Muscle layer of duodenum (tissue), 2 donors: Measurements from ENCODE around the gene BTBD7.
"Not testable (repeated sequence)": the region's sequence is repeated elsewhere in the genome, so short reads cannot be mapped to it uniquely, and the experiment has no call there.

Source experiments
- H3K27ac ChIP-seq: one replicate; pipeline ENCODE4 v1.7.0; 2013; ENCODE audit warnings: mild to moderate bottlenecking, low read length
- H3K27me3 ChIP-seq: one replicate; pipeline ENCODE4 v1.7.0; 2013; ENCODE audit warnings: low read depth, mild to moderate bottlenecking, control low read depth, low read length
- H3K36me3 ChIP-seq, 2 donors: one replicate each; pipeline ENCODE4 v1.7.0; 2013; ENCODE audit warnings: low read length in 2 of 2, control low read depth in 1 of 2, mild to moderate bottlenecking in 1 of 2; ENCODE audit not compliant: insufficient read depth in 2 of 2, control insufficient read depth in 1 of 2
- H3K4me1 ChIP-seq, 2 donors: one replicate each; pipeline ENCODE4 v1.7.0; 2013; ENCODE audit warnings: low read length in 2 of 2, mild to moderate bottlenecking in 2 of 2, control low read depth in 1 of 2, moderate library complexity in 1 of 2; ENCODE audit not compliant: insufficient read depth in 2 of 2, control insufficient read depth in 1 of 2
- H3K4me3 ChIP-seq, 2 donors: one replicate each; pipeline ENCODE4 v1.7.0; 2013; ENCODE audit warnings: low read length in 2 of 2, low read depth in 1 of 2, mild to moderate bottlenecking in 1 of 2
- H3K9me3 ChIP-seq, 2 donors: one replicate each; pipeline ENCODE4 v1.7.0; 2013; ENCODE audit warnings: low read length in 2 of 2, control low read depth in 1 of 2, mild to moderate bottlenecking in 1 of 2; ENCODE audit not compliant: control insufficient read depth in 1 of 2
- donor health status: healthy.

Gene BTBD7

DNA sequence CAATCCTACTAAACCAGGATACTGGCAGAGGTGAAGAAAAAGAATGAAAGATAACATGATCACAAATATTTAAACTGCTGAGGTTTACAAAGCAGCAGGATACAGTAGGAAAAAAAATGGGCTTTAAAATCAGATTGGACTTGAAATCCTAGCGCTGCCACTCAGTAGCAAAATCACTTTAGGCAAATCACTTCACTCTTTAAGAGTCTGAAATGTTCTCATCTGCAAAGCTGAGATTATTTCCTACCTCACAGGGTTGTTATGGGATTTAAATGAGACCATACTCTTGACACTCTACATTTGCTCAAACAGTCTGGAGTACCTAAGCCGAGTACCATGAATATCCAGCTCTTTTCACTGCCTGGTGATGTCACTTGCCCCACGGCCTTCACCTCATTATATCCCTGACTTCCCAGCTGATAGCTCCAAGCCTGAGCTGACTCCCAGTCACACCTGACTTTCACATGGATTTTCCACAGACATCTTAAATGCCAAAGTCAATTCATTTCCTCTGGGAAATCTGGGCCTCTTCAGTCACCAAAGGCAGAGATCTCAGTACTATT is 65.6 kb downstream of the BTBD7 start:
- Histone ChIP-seq H3K9me3 (no peaks in the 10 kb centered on the region), H3K36me3 (peaks cover 7 to 16% of the 10 kb centered on the region in 2 donors), H3K4me1 (no peaks in the 10 kb centered on the region), H3K4me3 (no peak overlapping the region), H3K27ac (no peak overlapping the region), H3K27me3 (no peaks in the 10 kb centered on the region)

DNA sequence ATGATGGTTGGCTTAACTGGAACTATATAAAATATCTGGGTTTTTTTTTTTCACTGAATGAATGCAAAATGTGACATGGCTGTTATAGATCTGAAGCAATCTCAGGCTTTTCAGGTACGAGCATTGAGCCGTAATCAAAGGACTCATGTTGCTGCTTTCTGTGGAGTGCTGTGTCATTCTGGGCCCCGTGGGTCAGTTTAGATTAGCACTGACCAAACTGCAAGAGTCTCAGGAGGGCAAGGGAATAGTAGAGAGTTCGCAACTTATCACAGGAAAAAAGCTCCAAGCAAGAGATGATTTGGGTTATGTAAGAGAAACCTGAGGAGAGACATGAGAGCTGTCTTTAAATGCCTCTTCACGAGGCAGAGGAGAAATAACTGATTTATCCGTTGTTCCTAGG is 66.7 kb downstream of the BTBD7 start:
- Histone ChIP-seq H3K36me3 (peaks cover 7 to 20% of the 10 kb centered on the region in 2 donors), H3K27me3 (no peaks in the 10 kb centered on the region), H3K4me3 (no peak overlapping the region), H3K9me3 (no peaks in the 10 kb centered on the region), H3K4me1 (no peaks in the 10 kb centered on the region), H3K27ac (no peak overlapping the region)

DNA sequence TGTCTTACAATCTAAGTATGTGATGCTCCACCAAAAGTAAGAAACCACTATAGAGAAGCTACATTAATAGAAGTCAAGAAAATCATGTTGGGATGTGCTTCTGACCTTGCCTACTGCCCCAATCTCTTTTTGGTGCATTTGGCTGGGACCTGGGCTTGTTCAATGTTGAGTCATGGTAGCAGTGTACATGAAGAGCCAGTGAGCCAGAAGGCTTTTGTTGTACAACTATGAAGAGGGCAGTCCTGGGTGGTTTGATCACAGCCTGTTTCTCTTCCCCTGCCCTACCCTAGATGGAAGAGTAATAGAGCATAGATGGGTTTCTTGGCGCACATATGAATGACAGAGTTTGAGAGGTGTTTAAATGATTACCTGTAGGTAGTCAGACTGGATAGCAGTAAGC is 69.4 kb downstream of the BTBD7 start:
- Histone ChIP-seq H3K9me3 (no peaks in the 10 kb centered on the region), H3K27ac (no peak overlapping the region), H3K4me1 (no peaks in the 10 kb centered on the region), H3K36me3 (peaks cover 7 to 20% of the 10 kb centered on the region in 2 donors), H3K27me3 (no peaks in the 10 kb centered on the region), H3K4me3 (no peak overlapping the region)

DNA sequence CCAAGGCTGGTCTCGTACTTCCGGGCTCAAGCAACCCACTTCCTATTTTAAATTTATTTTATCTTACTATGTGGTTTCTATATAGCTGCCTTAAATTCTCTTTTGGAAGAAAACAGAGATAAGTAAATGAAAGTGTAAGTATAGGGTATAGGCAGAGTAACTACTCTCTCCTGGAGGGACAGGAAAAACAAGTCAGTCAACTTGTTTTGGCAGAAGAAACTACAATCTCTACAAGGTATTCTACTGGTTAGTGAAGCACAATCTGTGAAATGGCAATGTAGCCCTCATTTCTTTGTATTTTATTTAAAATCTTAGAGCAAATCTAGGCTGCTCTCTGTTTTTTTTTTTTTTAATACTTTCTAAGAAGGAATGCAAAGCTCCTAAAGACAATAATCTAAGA is 70.4 kb downstream of the BTBD7 start:
- Histone ChIP-seq H3K9me3 (no peaks in the 10 kb centered on the region), H3K36me3 (peaks cover 7 to 20% of the 10 kb centered on the region in 2 donors), H3K27me3 (no peaks in the 10 kb centered on the region), H3K27ac (no peak overlapping the region), H3K4me3 (no peak overlapping the region), H3K4me1 (no peaks in the 10 kb centered on the region)

DNA sequence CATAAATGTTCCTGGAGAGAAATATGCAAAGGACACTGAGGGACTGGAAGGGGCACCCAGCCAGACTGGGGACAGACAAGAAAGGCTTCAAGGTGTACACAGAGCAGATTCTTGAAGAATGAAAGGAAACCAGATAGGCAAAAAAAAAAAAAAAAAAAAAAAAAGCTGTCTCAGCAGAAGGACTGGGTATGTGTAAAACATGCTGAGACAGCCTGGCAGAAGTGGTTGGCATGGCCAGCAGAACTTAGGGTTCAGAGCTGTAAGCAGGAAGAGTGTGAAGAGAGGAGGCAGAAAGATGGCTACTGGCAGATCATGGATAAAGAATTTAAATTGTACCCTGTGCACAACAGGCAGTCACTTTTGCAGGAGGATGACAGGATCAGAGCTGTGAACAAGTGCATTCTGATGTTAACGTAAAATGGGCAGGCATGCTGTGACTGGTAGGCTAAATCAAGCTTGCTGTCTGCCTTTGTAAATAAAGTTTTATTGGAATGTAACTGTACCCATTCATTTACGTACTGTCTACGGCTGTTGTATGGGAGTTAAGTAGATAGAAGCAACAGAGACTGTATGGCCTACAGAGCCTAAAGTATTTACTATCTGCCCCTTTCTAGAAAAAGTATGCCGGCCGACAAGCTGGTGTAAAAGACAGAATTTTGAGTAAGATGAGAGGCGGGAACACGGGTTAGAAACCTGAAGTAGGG is 83.6 kb downstream of the BTBD7 start:
- no peak overlapping the region for H3K27ac ChIP-seq
- H3K4me1 ChIP-seq: no peaks in the 10 kb centered on the region
- H3K4me3 ChIP-seq: no peak overlapping the region
- no peaks in the 10 kb centered on the region for H3K27me3 ChIP-seq
- no peaks in the 10 kb centered on the region for H3K9me3 ChIP-seq
- H3K36me3 ChIP-seq: peaks cover 24 to 70% of the 10 kb centered on the region in 2 donors

DNA sequence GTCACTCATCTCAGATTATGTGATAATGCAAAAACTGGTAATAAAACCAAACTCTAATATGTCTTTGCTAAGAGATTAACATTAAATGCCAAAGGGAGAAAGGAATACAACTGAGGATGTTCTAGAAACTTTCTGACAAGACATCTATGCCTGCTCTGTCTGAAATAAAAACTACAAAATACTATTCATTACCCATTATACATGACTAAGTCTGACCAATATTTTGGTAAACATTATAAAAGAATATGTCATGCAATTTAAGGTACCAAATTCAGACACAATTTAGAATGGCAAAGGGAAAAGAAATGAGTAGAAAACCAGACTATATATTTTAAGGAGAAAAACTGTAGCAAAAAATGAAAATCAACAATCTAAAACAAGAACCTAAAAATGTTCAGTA is 86.3 kb downstream of the BTBD7 start:
- no peak overlapping the region for H3K27ac ChIP-seq
- H3K27me3 ChIP-seq: no peaks in the 10 kb centered on the region
- no peak overlapping the region for H3K4me3 ChIP-seq
- peaks cover 39 to 76% of the 10 kb centered on the region in 2 donors for H3K36me3 ChIP-seq
- H3K4me1 ChIP-seq: no peaks in the 10 kb centered on the region
- no peaks in the 10 kb centered on the region for H3K9me3 ChIP-seq

DNA sequence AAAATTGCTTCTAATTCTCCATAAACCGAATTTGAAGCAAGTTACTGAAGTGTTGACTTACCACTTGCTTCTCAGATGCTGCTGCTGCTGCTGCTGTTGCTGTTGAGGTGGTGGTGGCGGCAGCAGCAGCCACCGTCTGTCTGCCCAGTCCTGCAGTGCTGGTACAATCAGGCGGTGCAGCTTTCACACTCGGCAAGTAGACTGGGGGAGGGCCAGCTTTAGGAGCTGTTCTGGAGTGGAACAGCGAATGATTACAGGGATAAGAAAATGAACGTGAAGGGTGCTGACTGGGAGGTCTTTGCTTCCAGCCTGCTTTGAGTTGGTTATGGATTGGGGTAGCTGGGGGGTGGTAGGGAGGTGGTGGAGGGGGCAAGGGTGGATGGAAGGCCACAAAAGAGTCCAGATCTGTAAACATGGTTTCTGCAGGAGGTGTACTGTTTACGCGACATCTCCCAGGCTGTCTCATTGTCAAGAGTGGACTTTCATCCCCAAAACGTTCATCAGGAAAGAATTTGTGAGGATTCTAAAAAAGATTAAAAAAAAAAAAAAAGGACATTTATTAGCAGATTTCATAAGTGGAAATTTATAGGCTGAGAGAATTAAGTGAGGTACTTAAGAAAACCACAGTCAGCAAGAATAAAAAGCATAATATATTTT is 86.9 kb downstream of the BTBD7 start:
- Histone ChIP-seq H3K4me1 (no peaks in the 10 kb centered on the region), H3K9me3 (no peaks in the 10 kb centered on the region), H3K4me3 (no peak overlapping the region), H3K36me3 (peaks cover 36 to 77% of the 10 kb centered on the region in 2 donors), H3K27ac (no peak overlapping the region), H3K27me3 (no peaks in the 10 kb centered on the region)

DNA sequence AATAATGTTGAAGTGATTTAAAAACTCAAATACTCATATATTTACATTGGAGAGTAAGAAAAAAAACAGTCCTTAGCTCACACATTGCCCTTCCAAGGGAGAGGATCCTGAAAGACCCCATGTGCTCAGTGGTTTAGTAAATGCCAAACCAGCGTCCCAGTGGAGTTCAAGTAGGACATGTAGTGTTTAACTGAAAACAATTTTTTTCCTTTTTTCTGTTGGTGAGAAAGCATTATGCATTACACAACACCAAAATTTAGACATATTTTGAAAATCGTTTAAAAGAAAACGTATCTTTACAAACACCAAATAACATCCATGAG is 92.2 kb downstream of the BTBD7 start:
- Histone ChIP-seq H3K27me3 (no peaks in the 10 kb centered on the region), H3K9me3 (no peaks in the 10 kb centered on the region), H3K27ac (no peak overlapping the region), H3K4me1 (no peaks in the 10 kb centered on the region), H3K36me3 (peaks cover 29 to 33% of the 10 kb centered on the region in 2 donors), H3K4me3 (no peak overlapping the region)

DNA sequence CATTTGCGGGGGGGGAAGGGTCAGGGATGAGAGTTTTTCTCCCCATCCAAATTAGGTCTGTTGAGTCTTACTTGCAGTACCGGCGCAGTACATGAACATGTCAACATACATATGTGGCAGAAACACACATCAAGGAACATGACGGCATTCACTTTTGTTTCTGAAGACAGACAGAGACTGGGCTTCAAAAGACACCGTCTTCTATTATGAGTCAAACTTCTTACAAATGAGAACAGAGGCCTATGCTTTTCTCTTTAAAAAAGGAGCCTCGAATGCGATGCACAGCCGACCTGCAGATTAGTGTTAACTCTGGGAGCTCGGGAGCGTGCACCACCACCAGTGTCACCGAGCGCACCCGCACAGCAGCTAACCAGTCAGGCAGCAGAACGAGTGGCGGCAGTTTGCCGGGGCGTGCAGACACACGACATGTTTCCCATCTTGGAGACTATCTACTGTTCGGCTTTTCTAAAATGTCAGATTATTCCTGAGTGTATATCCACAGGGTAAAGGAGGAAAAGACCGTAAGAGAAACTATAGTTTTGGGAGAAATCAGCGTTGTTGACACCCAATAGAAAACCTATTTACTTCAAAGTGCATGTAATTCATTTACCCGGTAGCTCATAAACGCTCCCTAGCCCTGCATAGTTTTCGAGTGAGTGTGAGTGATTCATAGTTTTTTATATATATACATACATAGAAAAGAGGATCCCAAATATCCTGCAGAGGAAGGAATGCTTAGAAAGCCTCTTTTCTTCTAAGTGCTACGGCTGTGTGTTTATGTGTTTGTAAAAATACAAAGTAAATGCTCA is 92.8 kb downstream of the BTBD7 start:
- H3K27ac ChIP-seq: no peak overlapping the region
- H3K9me3 ChIP-seq: no peaks in the 10 kb centered on the region
- no peaks in the 10 kb centered on the region for H3K27me3 ChIP-seq
- no peak overlapping the region for H3K4me3 ChIP-seq
- no peaks in the 10 kb centered on the region for H3K4me1 ChIP-seq
- H3K36me3 ChIP-seq: peaks cover 25 to 28% of the 10 kb centered on the region in 2 donors

DNA sequence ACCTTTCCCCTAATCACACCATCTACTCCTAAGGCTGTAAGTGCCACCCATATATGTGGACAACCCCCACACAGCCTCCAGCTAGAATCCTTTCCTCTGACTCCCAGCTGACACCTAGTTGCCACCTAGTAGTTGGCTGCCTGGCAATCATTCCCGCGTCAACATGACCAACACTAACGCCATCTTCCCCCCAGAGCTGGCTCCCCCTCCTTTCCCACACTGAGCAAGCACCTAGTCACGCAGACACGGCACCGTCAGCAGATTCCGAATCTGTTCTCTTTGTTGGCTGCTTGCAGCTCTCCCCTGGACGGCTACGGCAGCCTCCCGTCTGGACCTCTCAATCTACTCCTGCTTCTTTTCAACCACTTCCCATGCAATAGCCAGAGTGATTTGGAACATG is 98.0 kb downstream of the BTBD7 start:
- Histone ChIP-seq H3K36me3 (peaks cover 0 to 3% of the 10 kb centered on the region in 2 donors), H3K9me3 (no peaks in the 10 kb centered on the region), H3K4me1 (no peaks in the 10 kb centered on the region), H3K27ac (no peak overlapping the region), H3K27me3 (no peaks in the 10 kb centered on the region), H3K4me3 (no peak overlapping the region)

DNA sequence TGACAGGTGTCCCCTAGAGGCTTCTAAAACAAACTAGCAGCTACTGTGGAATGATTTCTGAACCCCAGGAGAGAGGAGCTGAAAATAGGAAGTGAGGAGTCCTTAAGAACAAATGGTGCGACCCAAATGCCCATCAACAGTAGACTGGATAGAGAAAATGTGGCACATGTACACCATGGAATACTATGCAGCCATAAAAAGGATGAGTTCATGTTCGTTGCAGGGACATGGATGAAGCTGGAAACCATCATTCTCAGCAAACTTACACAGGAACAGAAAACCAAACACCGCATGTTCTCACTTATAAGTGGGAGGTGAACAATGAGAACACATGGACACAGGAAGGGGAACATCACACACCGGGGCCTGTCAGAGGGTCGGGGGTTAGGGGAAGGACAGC is 99.8 kb downstream of the BTBD7 start:
- H3K4me3 ChIP-seq, H3K27me3 ChIP-seq, H3K9me3 ChIP-seq, H3K27ac ChIP-seq, H3K4me1 ChIP-seq: not testable (repeated sequence)
- H3K36me3 ChIP-seq: peaks cover 8 to 10% of the 10 kb centered on the region in 2 donors
